Measurements from ENCODE around the gene KIF19.

DNA sequence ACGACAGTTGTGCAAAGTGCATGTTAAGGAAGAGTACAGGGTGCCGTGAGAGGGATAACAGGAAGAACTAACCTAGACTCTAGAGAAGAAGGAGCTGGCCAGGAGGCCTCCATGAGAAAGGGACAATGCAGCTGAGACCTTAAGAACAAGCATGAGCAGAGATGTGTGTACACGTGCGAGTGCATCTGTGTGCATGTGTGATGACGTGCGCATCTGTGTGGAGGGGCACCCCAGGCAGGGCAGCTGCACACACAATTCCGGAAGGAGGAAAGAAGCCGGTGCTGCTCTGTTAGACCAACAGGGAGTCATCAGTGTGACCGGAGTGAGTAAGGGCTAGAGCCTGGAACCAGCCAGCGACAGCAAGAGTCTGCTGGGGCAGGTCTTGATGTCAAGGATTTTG, 7.6 kb upstream of the KIF19 start:
- TF ChIP-seq, protein P1, sequence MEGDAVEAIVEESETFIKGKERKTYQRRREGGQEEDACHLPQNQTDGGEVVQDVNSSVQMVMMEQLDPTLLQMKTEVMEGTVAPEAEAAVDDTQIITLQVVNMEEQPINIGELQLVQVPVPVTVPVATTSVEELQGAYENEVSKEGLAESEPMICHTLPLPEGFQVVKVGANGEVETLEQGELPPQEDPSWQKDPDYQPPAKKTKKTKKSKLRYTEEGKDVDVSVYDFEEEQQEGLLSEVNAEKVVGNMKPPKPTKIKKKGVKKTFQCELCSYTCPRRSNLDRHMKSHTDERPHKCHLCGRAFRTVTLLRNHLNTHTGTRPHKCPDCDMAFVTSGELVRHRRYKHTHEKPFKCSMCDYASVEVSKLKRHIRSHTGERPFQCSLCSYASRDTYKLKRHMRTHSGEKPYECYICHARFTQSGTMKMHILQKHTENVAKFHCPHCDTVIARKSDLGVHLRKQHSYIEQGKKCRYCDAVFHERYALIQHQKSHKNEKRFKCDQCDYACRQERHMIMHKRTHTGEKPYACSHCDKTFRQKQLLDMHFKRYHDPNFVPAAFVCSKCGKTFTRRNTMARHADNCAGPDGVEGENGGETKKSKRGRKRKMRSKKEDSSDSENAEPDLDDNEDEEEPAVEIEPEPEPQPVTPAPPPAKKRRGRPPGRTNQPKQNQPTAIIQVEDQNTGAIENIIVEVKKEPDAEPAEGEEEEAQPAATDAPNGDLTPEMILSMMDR (IDR thresholded peaks at IDR 0.05): no peak
- TF ChIP-seq POLR2A (IDR thresholded peaks at IDR 0.05): no peak
